ENCODE data around the gene EIF3I. TPM values are rescaled to one million over a fixed set of nuclear protein-coding genes. Genes with fewer than 3 reads are reported as not detected.

The EIF3I gene
- total RNA-seq, 1 experiment from 2014 or later, result 332 TPM

DNA sequence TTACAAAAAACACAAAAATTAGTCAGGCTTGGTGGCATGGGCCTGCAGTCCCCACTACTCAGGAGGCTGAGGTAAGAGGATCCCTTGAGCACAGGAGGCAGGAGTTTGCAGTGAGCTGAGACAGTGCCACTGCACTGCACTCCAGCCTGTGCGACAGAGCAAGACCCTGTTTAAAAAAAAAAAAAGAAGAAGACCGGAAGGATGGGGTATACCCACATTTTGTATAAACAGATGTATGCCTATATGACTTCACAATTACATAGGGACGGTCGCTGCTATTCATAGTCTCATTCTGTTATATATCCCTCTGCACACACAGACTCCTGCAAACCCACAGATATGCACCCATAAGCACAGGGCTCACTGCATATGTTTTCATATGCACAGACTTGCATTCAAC, 41.5 kb downstream of the EIF3I start:
- no peak for DNase-seq (ENCODE audit: low spot score)

- DNase-seq (ENCODE audit: low spot score), result no peak
These were observed 43.6 kb downstream of the EIF3I start for GRCh38 chr1:32265846-32266245.

DNA sequence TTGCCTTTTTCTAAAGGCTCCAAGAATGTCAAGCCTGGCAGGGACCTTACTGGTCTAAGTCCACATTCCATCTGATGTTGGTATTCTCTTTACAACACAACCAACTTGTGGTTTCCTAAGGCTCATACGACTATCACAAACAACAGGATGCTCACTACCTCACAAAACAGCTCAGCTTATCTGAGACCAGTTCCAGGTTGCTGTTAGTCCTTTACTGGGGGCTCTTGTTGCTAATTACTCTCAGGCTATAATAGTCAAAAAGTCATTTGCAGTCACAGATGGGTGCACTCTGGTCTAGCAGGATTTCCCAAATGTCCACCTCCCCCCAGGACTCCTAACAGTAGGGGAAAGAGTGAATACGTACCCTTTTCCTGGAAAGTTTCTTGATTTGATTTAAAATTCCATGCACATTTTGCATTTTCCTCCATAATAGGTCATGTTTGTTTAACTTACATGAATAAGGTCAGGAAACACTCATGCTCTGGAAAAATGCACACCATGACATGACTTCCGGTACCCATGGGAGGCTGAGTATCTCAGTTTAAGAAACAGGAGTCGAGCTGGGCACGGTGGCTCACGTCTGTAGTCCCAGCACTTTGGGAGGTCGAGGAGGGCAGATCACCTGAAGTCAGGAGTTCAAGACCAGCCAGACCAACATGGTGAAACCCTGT, 44.8 kb downstream of the EIF3I start:
- no peak for DNase-seq (ENCODE audit: low spot score)

DNA sequence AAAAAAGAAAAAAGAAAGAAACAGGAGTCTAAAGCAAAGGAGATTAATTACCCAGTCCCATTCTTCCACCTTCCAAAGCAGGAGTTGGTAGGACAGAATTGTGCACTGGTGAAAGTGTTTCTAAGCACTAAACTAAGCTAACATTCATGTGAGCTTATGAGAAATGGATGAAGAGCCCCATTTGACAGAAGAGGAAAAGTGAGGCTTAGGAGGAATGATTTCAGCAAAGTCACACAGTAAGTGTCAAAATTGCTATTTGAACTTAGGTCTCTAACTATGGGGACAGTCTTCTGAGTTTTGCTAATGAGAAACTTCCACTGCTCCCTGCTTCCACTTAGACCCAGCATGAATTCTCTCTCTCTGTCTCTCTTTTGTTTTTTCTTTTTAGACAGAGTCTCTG, 47.5 kb downstream of the EIF3I start:
- DNase-seq (ENCODE audit: low spot score), result no peak

DNA sequence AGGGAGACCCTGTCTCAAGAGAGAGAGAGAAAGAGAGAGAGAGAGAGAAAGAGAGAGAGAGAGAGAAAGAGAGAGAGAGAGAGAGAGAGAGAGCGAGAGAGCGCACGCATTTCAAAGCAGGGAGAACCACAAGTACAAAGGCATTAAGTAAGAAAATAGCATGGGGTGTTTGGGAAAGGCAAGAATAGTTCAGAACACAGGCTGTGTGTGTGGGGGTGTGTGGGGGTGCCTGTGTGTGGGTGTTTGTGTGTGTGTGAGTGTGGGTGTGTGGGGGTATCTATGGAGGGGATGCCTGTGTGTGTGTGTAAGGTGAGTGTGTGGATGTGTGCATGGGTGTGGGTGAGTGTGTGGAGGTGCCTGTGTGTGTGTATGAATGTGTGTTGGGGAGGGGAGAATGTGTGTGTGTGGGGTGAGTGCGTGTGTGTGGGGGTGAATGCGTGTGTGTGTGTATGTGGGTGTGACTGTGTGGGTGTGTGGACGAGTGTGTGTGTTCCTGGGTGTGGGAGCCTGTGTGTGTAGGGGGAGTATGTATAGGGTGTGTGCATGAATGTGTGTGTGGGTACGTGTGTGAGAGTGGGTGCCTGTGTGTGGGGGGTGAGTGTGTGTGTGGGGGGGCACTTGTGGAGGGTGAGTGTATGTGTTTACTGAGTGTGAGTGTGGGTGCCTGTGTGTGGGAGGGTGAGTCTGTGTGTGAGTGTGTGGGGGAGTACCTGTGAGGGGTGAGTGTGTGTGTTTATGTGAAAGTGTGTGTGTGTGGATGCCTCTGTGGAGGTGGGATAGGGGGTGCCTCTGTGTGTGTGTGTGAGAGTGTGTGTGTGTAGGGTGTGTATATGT, 50.6 kb downstream of the EIF3I start:
- no peak for DNase-seq (ENCODE audit: low spot score)

GRCh38 chr1:32273391-32274208, 51.4 kb downstream of the EIF3I start:
- peak; percentile 11 for DNase-seq (ENCODE audit: low spot score)

DNA sequence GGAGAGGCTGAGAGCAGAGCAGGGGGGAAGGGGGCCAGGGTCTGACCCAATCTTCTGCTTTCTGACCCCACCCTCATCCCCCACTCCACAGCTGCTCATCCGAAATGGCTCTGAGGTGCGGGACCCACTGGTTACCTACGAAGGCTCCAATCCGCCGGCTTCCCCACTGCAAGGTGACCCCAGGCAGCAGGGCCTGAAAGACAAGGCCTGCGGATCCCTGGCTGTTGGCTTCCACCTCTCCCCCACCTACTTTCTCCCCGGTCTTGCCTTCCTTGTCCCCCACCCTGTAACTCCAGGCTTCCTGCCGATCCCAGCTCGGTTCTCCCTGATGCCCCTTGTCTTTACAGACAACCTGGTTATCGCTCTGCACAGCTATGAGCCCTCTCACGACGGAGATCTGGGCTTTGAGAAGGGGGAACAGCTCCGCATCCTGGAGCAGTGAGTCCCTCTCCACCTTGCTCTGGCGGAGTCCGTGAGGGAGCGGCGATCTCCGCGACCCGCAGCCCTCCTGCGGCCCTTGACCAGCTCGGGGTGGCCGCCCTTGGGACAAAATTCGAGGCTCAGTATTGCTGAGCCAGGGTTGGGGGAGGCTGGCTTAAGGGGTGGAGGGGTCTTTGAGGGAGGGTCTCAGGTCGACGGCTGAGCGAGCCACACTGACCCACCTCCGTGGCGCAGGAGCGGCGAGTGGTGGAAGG, 52.6 kb downstream of the EIF3I start:
- no peak for DNase-seq (ENCODE audit: low spot score)

- DNase-seq (ENCODE audit: low spot score), result peak; percentile 8
These were observed 53.2 kb downstream of the EIF3I start for GRCh38 chr1:32275424-32275823.

- DNase-seq (ENCODE audit: low spot score), result no peak
These were observed 54.0 kb downstream of the EIF3I start for GRCh38 chr1:32276032-32276782.

Small RNAs within 50 kb of the gene (small RNA-seq; reads per million reads assigned to genes)
- not detected for gene RF00017

Other genes with a start within 250 kb of the EIF3I start
- 75.2 and 90.4 TPM in 2 replicates for gene KHDRBS1, start 208.5 kb upstream of the EIF3I start, total RNA-seq (2014; rRNA removed; shearing (Covaris generic))
- 10.7 and 11.0 TPM in 2 replicates for gene TMEM39B, start 149.5 kb upstream of the EIF3I start, total RNA-seq (2014; rRNA removed; shearing (Covaris generic))
- gene KPNA6, start 114.4 kb upstream of the EIF3I start, total RNA-seq (2014; rRNA removed; shearing (Covaris generic)), result 22.9 and 25.4 TPM in 2 replicates
- gene TXLNA, start 42.7 kb upstream of the EIF3I start, total RNA-seq (2014; rRNA removed; shearing (Covaris generic)), result 48.6 and 54.8 TPM in 2 replicates
- 9.5 and 12.3 TPM in 2 replicates for gene CCDC28B, start 21.8 kb upstream of the EIF3I start, total RNA-seq (2014; rRNA removed; shearing (Covaris generic))
- 4.8 and 9.1 TPM in 2 replicates for gene IQCC, start 16.7 kb upstream of the EIF3I start, total RNA-seq (2014; rRNA removed; shearing (Covaris generic))
- gene DCDC2B, start 13.3 kb upstream of the EIF3I start, total RNA-seq (2014; rRNA removed; shearing (Covaris generic)), result not detected in 2 replicates
- 21.7 and 25.1 TPM in 2 replicates for gene TMEM234, start 54 bp upstream of the EIF3I start, total RNA-seq (2014; rRNA removed; shearing (Covaris generic))
- 0.29 TPM in 1 of 2 replicates, not detected in the other for gene FAM167B, start 24.8 kb downstream of the EIF3I start, total RNA-seq (2014; rRNA removed; shearing (Covaris generic))
- 0.33 and 0.76 TPM in 2 replicates for gene LCK, start 28.9 kb downstream of the EIF3I start, total RNA-seq (2014; rRNA removed; shearing (Covaris generic))
- 185 and 200 TPM in 2 replicates for gene HDAC1, start 69.7 kb downstream of the EIF3I start, total RNA-seq (2014; rRNA removed; shearing (Covaris generic))
- 384 TPM in 2 replicates for gene MARCKSL1, start 113.8 kb downstream of the EIF3I start, total RNA-seq (2014; rRNA removed; shearing (Covaris generic))
- gene FAM229A, start 140.1 kb downstream of the EIF3I start, total RNA-seq (2014; rRNA removed; shearing (Covaris generic)), result 2.6 and 12.4 TPM in 2 replicates
- 0.08 and 1.8 TPM in 2 replicates for gene TSSK3, start 140.1 kb downstream of the EIF3I start, total RNA-seq (2014; rRNA removed; shearing (Covaris generic))
- 48.3 and 54.4 TPM in 2 replicates for gene BSDC1, start 172.0 kb downstream of the EIF3I start, total RNA-seq (2014; rRNA removed; shearing (Covaris generic))
- gene ZBTB8B, start 242.7 kb downstream of the EIF3I start, total RNA-seq (2014; rRNA removed; shearing (Covaris generic)), result not detected in 2 replicates